WTC11 (cell line): Measurements from ENCODE around the gene KRTAP5-2.

Experiments used
- KAT7 ChIP-seq: sonication (generic); formaldehyde crosslinking; IDR thresholded peaks from 2 replicates; pipeline ENCODE4 v1.8.1; 2023; ENCODE audit warnings: missing genetic modification reagents, mild to moderate bottlenecking, borderline replicate concordance
- NFATC4 ChIP-seq: fragments of 250-450 bp; sonication (Bioruptor Pico); IDR thresholded peaks from 2 replicates; pipeline ENCODE4 v1.9.0; 2021; ENCODE audit warnings: mild to moderate bottlenecking
- NFE2L1 ChIP-seq: sonication (generic); formaldehyde crosslinking; IDR thresholded peaks from 2 replicates; pipeline ENCODE4 v1.8.1; 2023; ENCODE audit warnings: missing genetic modification reagents
- NR2C2 ChIP-seq: sonication (generic); formaldehyde crosslinking; IDR thresholded peaks from 2 replicates; pipeline ENCODE4 v1.8.0; 2022; ENCODE audit warnings: mild to moderate bottlenecking, missing genetic modification reagents
- ZNF138 ChIP-seq: sonication (generic); formaldehyde crosslinking; conservative IDR thresholded peaks from 2 replicates; pipeline ENCODE4 v1.8.1; 2022; ENCODE audit warnings: mild to moderate bottlenecking, moderate library complexity, missing genetic modification reagents
- ZNF263 ChIP-seq: sonication (generic); formaldehyde crosslinking; IDR thresholded peaks from 2 replicates; pipeline ENCODE4 v1.8.1; 2022; ENCODE audit warnings: low read depth, mild to moderate bottlenecking, moderate library complexity, missing genetic modification reagents
- ZNF317 ChIP-seq: sonication (generic); formaldehyde crosslinking; IDR thresholded peaks from 2 replicates; pipeline ENCODE4 v1.8.1; 2023; ENCODE audit warnings: low read depth, mild to moderate bottlenecking, moderate library complexity, missing genetic modification reagents, borderline replicate concordance
- TF ChIP-seq, protein P1 (sequence below): fragments of 200-600 bp; IDR thresholded peaks from 2 replicates; pipeline ENCODE4 v1.8.0; 2022; ENCODE audit warnings: antibody characterized with exemption
- TF ChIP-seq, protein P2 (sequence below): sonication (generic); formaldehyde crosslinking; IDR thresholded peaks from 2 replicates; pipeline ENCODE4 v1.8.1; 2022; ENCODE audit warnings: low read depth, missing genetic modification reagents, borderline replicate concordance
- TF ChIP-seq, protein P3 (sequence below): sonication (generic); formaldehyde crosslinking; IDR thresholded peaks from 2 replicates; pipeline ENCODE4 v1.8.0; 2022; ENCODE audit warnings: mild to moderate bottlenecking, missing genetic modification reagents

DNA sequence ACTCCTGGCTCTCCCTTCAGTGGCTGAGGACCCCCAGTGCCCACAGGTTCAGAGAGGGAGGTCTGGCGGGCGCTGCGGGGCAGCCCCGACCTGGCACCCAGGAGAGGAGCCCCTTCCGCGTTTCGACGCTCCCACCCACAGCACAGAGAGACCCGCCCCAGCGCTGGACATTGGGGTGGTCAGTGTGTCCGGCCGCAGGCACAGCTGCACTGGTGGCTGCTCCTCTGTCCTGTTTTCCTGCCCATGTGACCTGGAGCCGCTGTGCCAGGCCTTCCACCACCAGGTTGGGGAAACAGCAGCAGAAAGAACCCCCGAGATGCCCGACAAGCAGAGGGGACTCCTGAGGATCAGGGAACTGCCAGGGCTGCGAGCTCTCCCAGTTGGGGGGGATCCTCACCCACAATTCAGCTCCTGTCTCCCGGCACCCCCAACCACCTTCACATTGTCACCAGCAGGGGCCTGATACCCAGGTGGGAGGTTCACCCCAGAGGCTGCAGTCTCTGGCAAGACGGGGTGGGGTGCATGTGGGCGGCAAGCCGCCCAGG, 45.1 kb upstream of the KRTAP5-2 start:
- TF ChIP-seq NR2C2 (CRISPR knock-in tag): no peak
- no peak for TF ChIP-seq ZNF138 (CRISPR knock-in tag)
- TF ChIP-seq, protein P1, sequence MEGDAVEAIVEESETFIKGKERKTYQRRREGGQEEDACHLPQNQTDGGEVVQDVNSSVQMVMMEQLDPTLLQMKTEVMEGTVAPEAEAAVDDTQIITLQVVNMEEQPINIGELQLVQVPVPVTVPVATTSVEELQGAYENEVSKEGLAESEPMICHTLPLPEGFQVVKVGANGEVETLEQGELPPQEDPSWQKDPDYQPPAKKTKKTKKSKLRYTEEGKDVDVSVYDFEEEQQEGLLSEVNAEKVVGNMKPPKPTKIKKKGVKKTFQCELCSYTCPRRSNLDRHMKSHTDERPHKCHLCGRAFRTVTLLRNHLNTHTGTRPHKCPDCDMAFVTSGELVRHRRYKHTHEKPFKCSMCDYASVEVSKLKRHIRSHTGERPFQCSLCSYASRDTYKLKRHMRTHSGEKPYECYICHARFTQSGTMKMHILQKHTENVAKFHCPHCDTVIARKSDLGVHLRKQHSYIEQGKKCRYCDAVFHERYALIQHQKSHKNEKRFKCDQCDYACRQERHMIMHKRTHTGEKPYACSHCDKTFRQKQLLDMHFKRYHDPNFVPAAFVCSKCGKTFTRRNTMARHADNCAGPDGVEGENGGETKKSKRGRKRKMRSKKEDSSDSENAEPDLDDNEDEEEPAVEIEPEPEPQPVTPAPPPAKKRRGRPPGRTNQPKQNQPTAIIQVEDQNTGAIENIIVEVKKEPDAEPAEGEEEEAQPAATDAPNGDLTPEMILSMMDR: no peak
- TF ChIP-seq, protein P2, sequence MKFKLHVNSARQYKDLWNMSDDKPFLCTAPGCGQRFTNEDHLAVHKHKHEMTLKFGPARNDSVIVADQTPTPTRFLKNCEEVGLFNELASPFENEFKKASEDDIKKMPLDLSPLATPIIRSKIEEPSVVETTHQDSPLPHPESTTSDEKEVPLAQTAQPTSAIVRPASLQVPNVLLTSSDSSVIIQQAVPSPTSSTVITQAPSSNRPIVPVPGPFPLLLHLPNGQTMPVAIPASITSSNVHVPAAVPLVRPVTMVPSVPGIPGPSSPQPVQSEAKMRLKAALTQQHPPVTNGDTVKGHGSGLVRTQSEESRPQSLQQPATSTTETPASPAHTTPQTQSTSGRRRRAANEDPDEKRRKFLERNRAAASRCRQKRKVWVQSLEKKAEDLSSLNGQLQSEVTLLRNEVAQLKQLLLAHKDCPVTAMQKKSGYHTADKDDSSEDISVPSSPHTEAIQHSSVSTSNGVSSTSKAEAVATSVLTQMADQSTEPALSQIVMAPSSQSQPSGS (CRISPR knock-in tag): no peak
- TF ChIP-seq, protein P3, sequence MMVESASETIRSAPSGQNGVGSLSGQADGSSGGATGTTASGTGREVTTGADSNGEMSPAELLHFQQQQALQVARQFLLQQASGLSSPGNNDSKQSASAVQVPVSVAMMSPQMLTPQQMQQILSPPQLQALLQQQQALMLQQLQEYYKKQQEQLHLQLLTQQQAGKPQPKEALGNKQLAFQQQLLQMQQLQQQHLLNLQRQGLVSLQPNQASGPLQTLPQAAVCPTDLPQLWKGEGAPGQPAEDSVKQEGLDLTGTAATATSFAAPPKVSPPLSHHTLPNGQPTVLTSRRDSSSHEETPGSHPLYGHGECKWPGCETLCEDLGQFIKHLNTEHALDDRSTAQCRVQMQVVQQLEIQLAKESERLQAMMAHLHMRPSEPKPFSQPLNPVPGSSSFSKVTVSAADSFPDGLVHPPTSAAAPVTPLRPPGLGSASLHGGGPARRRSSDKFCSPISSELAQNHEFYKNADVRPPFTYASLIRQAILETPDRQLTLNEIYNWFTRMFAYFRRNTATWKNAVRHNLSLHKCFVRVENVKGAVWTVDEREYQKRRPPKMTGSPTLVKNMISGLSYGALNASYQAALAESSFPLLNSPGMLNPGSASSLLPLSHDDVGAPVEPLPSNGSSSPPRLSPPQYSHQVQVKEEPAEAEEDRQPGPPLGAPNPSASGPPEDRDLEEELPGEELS (CRISPR knock-in tag): no peak
- TF ChIP-seq ZNF317 (CRISPR knock-in tag): no peak
- no peak for TF ChIP-seq ZNF263 (CRISPR knock-in tag)
- TF ChIP-seq NFATC4: no peak
- no peak for TF ChIP-seq KAT7 (CRISPR knock-in tag)
- TF ChIP-seq NFE2L1 (CRISPR knock-in tag): no peak
